Epidermal melanocyte (primary cell): ENCODE data around the gene APP.

Experiments used
- DNase-seq: peaks from one replicate; pipeline ENCODE4 v3.0.0; 2011; ENCODE audit warnings: low spot score; ENCODE audit not compliant: insufficient read length

Gene APP

GRCh38 chr21:26170471-26171257 is at the start of gene APP:
TSS of gene APP (minus strand) at chr21:26170770. CDS start at chr21:26170620, 150 bp downstream.
- peak; percentile 92 for DNase-seq

DNA sequence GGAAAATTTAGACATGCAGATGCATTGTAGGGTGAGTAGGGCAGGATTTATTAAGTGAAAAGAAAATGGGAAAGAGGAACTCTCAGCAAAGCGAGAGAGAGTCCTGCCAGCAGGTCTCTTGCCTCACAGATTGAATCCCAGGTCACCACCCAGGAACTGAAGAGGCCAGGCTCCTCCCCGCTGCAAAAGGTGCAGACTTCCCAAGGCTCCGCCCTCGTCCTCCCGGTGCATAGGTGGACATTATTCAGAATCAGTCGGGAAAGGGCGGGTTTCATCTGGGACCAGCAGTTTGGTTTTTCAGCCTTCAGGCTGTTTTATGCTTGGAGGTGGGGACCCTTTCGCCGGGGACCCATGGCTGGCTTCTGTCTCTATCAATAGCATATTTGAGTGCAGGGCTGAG is 41.6 kb upstream of the APP start:
- no peak for DNase-seq

DNA sequence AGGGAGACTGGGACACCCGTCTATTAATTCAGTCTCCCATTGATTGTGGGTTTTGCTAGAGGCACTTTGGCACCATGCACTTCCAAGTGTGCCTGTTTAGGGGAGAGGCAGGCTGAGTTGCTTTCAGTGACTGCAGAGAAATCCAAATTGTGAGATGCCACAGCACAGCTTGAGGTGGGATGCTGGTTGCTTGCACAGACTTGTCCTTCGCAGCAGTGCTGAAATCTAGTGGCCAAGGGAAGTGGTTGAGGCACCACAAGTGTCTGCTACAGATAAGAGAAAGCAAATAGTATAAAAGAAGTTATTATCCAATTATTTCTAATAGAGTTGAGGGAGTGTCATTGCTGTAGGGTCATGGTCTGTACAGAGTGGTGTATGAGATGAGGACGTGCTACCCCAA is 40.0 kb upstream of the APP start:
- no peak for DNase-seq

DNA sequence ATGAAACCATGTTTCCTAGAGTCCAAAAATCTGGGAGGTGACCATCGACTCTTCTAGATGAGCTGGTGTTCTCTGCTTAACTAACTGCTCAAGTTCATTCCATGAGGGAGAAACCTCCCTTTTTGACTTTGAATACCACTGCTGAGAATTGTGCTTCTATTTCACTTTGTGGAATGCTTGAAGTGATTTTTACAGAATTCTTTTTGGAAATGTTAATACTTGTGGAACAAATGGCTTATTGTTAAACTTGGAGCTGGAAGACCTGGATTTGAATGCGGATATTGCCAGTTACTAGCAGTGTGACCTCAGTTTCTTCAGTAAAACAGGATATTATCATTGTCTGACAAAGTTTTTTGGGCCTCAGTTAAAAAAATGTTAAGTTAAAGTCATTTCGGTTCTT is 36.5 kb upstream of the APP start:
- DNase-seq = no peak

GRCh38 chr21:26199456-26199855 is 28.9 kb upstream of the APP start:
- no peak for DNase-seq

GRCh38 chr21:26195708-26196107 is 25.1 kb upstream of the APP start:
- DNase-seq = no peak

- peak; percentile 37 for DNase-seq
Measured at GRCh38 chr21:26194811-26195251, 24.3 kb upstream of the APP start.

DNA sequence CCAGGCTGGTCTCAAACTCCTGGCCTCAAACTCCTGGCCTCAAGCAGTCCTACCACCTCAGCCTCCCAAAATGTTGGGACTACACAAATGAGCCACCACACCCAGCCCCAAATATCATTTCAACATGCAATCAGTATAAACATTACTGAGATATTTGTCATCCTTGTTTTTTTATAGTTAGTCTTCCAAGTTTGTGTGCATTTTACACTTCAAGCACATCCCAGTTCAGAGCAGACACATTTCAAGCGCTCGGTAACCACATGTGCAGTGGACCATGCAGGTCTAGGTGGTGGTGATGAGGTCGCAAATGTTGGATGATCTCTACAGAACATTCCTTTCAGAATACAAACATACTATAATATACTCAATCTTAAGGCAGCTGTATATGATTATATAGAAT is 23.8 kb upstream of the APP start:
- no peak for DNase-seq

DNA sequence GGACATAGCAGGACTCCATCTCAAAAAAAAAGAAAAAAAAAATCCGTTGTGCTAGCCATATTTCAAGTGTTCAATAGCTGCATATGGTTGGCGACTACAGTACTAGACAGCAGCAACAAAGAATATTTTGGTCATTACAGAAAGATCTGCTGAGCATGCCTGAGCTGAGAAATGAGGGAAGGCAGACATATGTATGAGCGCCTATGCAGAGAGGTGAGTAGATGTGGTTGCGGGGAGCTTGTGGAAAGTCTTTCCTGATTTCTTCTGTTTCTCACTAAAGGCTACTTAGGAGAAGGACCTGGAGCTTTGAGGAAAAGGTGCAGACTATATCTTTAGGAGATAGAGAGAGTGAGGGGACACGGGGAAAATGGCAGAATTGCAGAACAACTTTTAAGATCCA is 21.0 kb upstream of the APP start:
- no peak for DNase-seq

- no peak for DNase-seq
Measured at GRCh38 chr21:26188422-26188821, 17.9 kb upstream of the APP start.

GRCh38 chr21:26185446-26185845 is 14.9 kb upstream of the APP start:
- DNase-seq = no peak

- DNase-seq = no peak
Measured at GRCh38 chr21:26185021-26185420, 14.5 kb upstream of the APP start.

DNA sequence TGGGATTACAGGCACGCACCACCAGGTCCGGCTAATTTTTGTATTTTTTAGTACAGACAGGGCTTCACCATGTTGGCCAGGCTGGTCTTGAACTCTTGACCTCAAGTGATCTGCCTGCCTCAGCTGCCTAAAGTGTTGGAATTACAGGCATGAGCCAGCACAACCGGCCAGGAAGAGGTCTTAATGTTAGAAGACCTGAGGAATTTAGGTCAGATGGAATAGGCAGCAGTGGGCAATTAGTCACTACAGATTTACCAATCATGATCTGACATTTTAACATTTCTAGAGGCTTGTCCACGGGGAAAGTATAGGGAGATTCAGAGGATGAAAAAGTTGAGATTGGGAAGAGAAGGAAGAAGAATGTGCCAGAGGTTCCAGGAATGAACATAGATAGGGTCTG is 8.9 kb upstream of the APP start:
- no peak for DNase-seq

GRCh38 chr21:26177746-26178426 is 7.3 kb upstream of the APP start:
- DNase-seq = no peak

DNA sequence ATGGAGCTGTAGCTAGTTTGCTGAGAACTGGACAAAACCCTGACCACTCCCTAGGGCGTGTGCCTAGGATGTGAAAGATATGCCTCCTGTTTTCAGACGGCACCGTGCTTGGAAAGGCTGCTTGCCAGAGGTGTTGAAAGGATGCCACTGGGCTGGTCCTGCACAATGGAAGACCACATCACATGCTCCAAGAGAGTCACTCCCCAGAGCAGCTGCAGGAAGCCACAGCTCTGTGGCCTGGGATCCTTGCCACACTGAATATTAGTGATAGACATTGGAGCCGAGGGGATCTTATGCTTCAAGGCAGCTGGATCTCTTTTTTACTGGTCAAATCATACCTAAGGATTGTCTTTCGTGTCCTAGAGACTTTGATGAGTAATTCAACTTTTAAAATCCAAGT is 6.6 kb upstream of the APP start:
- no peak for DNase-seq

DNA sequence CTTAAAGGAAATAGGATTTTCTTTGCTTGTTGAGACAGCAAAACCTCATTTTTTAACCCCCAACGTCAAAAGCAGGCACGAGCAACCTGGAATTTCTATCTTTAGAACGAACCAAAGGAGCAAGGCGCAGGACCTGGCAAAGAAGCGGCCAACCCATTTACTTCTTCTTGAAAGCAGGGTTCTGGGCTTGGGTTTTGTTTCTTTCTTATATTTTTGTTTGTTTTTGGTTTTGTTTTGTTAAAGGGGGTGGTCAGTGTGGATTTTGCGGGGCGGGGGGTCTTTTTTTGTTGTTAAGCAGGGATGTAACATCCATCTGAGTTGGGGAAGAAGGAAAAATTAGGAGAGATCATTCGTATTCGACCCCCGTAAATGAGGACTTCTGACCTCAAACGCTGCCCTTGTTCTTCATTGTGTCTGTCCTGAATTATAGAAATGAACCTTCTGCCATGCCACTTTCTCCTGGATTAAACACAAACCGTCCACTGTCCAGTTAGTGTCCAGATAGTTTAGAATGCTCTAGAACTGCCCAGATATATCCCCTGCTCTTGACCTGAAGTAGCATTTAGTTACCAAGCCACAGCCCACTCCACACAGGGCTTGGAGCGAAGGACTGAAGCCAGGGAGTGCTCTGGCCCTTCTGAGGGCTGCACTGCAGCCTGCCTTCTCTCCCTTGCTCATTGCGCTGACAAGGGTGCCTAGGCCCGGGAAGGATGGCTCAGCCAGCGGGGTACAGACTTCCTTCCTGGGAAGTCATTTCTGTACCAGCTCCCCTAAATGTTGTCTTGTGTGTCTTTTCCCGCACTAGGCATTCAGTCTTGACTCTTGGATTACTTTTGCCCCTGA is 909 bp upstream of the APP start:
- DNase-seq = no peak

DNA sequence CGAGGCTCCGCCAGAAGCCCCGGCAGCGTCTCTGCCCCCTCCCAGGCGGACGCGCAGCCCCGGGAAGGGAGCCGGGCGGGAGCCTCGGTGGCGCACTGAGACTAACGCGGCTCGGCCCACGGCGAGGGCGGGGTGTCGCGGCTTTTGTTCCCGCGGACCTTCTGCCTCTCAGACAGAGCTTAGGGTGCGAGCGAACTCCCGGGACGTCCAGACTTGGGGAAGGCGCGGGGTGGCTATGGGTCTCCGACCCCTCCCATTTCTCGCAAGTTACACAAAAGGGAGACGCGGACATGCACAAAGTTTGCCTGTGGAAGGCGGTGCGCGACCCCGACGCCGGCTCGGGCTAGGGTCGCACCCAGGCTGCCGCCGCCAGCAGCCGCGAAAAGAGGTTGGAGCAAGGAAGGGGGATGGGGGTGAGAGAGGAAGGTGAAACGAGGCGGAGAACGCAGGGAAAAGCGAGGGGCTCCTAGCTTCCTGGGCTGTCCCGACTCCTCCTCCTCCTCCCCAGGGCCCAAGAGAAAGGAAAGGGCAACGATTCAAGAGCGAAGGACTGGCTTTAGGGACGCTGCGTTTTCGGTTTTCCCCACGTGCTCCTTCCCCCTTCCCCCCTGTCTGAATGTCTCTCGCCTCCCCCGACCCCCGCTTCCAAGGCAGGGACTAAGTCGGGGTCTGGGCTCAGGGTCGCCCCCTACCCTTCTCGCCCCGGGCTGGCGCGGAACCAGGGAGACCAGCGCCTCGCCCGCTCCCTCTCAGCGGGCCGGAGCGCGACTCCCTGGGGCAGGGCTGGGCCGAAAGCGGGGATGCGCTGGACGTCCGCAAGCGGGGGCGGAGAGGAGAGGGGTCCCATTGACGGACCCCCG is 729 bp downstream of the APP start:
- DNase-seq = no peak

- DNase-seq = peak; percentile 61
Measured at GRCh38 chr21:26169061-26169610, 1.4 kb downstream of the APP start.

GRCh38 chr21:26168371-26168770 is 2.2 kb downstream of the APP start:
- no peak for DNase-seq

GRCh38 chr21:26167593-26167992 is 3.0 kb downstream of the APP start:
- no peak for DNase-seq

- no peak for DNase-seq
Measured at GRCh38 chr21:26165331-26165730, 5.2 kb downstream of the APP start.
